ACC112 (cell line): ENCODE measurements around the gene RASA3.

Source experiments
- H2AFZ ChIP-seq: fragments of 200-600 bp; sonication (generic); one replicate; pipeline ENCODE4 v1.6.0; 2017; ENCODE audit warnings: antibody characterized with exemption, low read length; ENCODE audit not compliant: unreplicated experiment
- H3K27ac ChIP-seq: fragments of 200-600 bp; sonication (generic); 2 replicates; pipeline ENCODE4 v1.5.1; 2014; ENCODE audit warnings: low read depth, mild to moderate bottlenecking, antibody characterized with exemption, low read length, moderate library complexity
- H3K27me3 ChIP-seq: fragments of 200-600 bp; sonication (generic); 2 replicates; pipeline ENCODE4 v1.6.1; 2014; ENCODE audit warnings: mild to moderate bottlenecking, antibody characterized with exemption, low read length, moderate library complexity, mixed read lengths; ENCODE audit not compliant: insufficient read depth
- H3K36me3 ChIP-seq: fragments of 200-600 bp; sonication (generic); 2 replicates; pipeline ENCODE4 v1.6.1; 2016; ENCODE audit warnings: mild to moderate bottlenecking, antibody characterized with exemption, low read length, moderate library complexity, mixed read lengths; ENCODE audit not compliant: insufficient read depth
- H3K4me1 ChIP-seq: fragments of 200-600 bp; sonication (generic); one replicate; pipeline ENCODE4 v1.6.1; 2016; ENCODE audit warnings: low read length, mixed read lengths; ENCODE audit not compliant: insufficient read depth, unreplicated experiment, control insufficient read depth
- H3K4me3 ChIP-seq: fragments of 200-600 bp; sonication (generic); 2 replicates; pipeline ENCODE4 v1.5.1; 2014; ENCODE audit warnings: mild to moderate bottlenecking, low read depth, low read length
- H3K79me2 ChIP-seq: fragments of 200-600 bp; sonication (generic); one replicate; pipeline ENCODE4 v1.6.0; 2016; ENCODE audit warnings: low read length; ENCODE audit not compliant: control insufficient read depth, unreplicated experiment, insufficient read depth

The RASA3 gene

GRCh38 chr13:114035583-114036531 is 96.6 kb downstream of the RASA3 start:
- H3K4me1 ChIP-seq: peaks cover 19% of the 10 kb centered on the region
- peaks cover 6% of the 10 kb centered on the region; the same call in 1 of the 2 replicates for H3K36me3 ChIP-seq
- no peak overlapping the region for H3K27ac ChIP-seq
- H2AFZ ChIP-seq: no peak overlapping the region
- H3K79me2 ChIP-seq: peaks cover 61% of the 10 kb centered on the region
- no peaks in the 10 kb centered on the region for H3K27me3 ChIP-seq
- no peak overlapping the region for H3K4me3 ChIP-seq

GRCh38 chr13:114035186-114035582 is 97.2 kb downstream of the RASA3 start:
- H3K36me3 ChIP-seq: peaks cover 8% of the 10 kb centered on the region; the same call in 1 of the 2 replicates
- H3K27me3 ChIP-seq: no peaks in the 10 kb centered on the region
- H3K79me2 ChIP-seq: peaks cover 59% of the 10 kb centered on the region
- H3K27ac ChIP-seq: no peak overlapping the region
- H2AFZ ChIP-seq: no peak overlapping the region
- no peak overlapping the region for H3K4me3 ChIP-seq
- H3K4me1 ChIP-seq: peaks cover 19% of the 10 kb centered on the region

- H3K27me3 ChIP-seq: no peaks in the 10 kb centered on the region
- H3K27ac ChIP-seq: peak overlapping the region; percentile 46; the same call in 1 of the 2 replicates
- H3K36me3 ChIP-seq: peaks cover 8% of the 10 kb centered on the region; the same call in 1 of the 2 replicates
- H3K4me3 ChIP-seq: peak overlapping the region; percentile 56
- no peak overlapping the region for H2AFZ ChIP-seq
- H3K79me2 ChIP-seq: peaks cover 55% of the 10 kb centered on the region
- H3K4me1 ChIP-seq: peaks cover 19% of the 10 kb centered on the region
Observed at GRCh38 chr13:114034481-114034891, 97.9 kb downstream of the RASA3 start.

GRCh38 chr13:114033541-114034315 is 98.7 kb downstream of the RASA3 start:
- Histone ChIP-seq H2AFZ (no peak overlapping the region), H3K36me3 (peaks cover 8% of the 10 kb centered on the region; the same call in 1 of the 2 replicates), H3K4me3 (no peak overlapping the region), H3K79me2 (peaks cover 51% of the 10 kb centered on the region), H3K4me1 (peaks cover 19% of the 10 kb centered on the region), H3K27ac (0 out of 2 replicates have a peak overlapping the region, but pooled peaks have one; percentile 46), H3K27me3 (no peaks in the 10 kb centered on the region)

GRCh38 chr13:114032126-114032799 is 100.2 kb downstream of the RASA3 start:
- H3K36me3 ChIP-seq: peaks cover 8% of the 10 kb centered on the region; the same call in 1 of the 2 replicates
- peak overlapping the region; percentile 69 for H3K27ac ChIP-seq
- H2AFZ ChIP-seq: no peak overlapping the region
- peaks cover 44% of the 10 kb centered on the region for H3K79me2 ChIP-seq
- no peak overlapping the region for H3K4me3 ChIP-seq
- H3K4me1 ChIP-seq: peaks cover 19% of the 10 kb centered on the region
- no peaks in the 10 kb centered on the region for H3K27me3 ChIP-seq

GRCh38 chr13:114031631-114032030 is 100.8 kb downstream of the RASA3 start:
- Histone ChIP-seq H2AFZ (no peak overlapping the region), H3K4me1 (peaks cover 19% of the 10 kb centered on the region), H3K79me2 (peaks cover 39% of the 10 kb centered on the region), H3K4me3 (no peak overlapping the region), H3K36me3 (peaks cover 14% of the 10 kb centered on the region; the same call in 1 of the 2 replicates), H3K27ac (peak overlapping the region; percentile 69), H3K27me3 (no peaks in the 10 kb centered on the region)

GRCh38 chr13:114030666-114031610 is 101.5 kb downstream of the RASA3 start:
- H3K79me2 ChIP-seq: peaks cover 39% of the 10 kb centered on the region
- H3K4me1 ChIP-seq: peaks cover 19% of the 10 kb centered on the region
- H3K36me3 ChIP-seq: peaks cover 15% of the 10 kb centered on the region; the same call in 1 of the 2 replicates
- H2AFZ ChIP-seq: no peak overlapping the region
- no peak overlapping the region for H3K4me3 ChIP-seq
- H3K27ac ChIP-seq: no peak overlapping the region
- no peaks in the 10 kb centered on the region for H3K27me3 ChIP-seq

- H3K36me3 ChIP-seq: peaks cover 15% of the 10 kb centered on the region; the same call in 1 of the 2 replicates
- H3K79me2 ChIP-seq: peaks cover 39% of the 10 kb centered on the region
- no peaks in the 10 kb centered on the region for H3K27me3 ChIP-seq
- peaks cover 18% of the 10 kb centered on the region for H3K4me1 ChIP-seq
- H3K4me3 ChIP-seq: no peak overlapping the region
- no peak overlapping the region for H2AFZ ChIP-seq
- H3K27ac ChIP-seq: no peak overlapping the region
Observed at GRCh38 chr13:114029866-114030625, 102.4 kb downstream of the RASA3 start.

GRCh38 chr13:114027826-114028225 is 104.6 kb downstream of the RASA3 start:
- H3K27me3 ChIP-seq: no peaks in the 10 kb centered on the region
- H3K36me3 ChIP-seq: peaks cover 19% of the 10 kb centered on the region; the same call in 1 of the 2 replicates
- H2AFZ ChIP-seq: no peak overlapping the region
- peaks cover 14% of the 10 kb centered on the region for H3K4me1 ChIP-seq
- peaks cover 24% of the 10 kb centered on the region for H3K79me2 ChIP-seq
- H3K27ac ChIP-seq: no peak overlapping the region
- no peak overlapping the region for H3K4me3 ChIP-seq
